Fibroblast of the aortic adventitia (primary cell): Measurements from ENCODE around the gene SACS. TPM values are rescaled to one million over a fixed set of nuclear protein-coding genes. Genes with fewer than 3 reads are reported as not detected.

ENCODE experiments used
- DNase-seq: peaks from one replicate; pipeline ENCODE4 v3.0.0-alpha.2; 2010; ENCODE audit warnings: low read depth
- H3K4me3 ChIP-seq: 2 replicates; pipeline ENCODE4 v1.5.1; 2011; ENCODE audit warnings: low read depth, mild to moderate bottlenecking, control low read depth, low read length, moderate library complexity
- total RNA-seq: library from RNA; depleted of rRNA; stranded (reverse); fragments of >200 nt; gene quantifications from 2 replicates; pipeline ENCODE4 v1.2.3, GENCODE V29; 2012; ENCODE audit warnings: low replicate concordance
- TF ChIP-seq, protein P1 (sequence below): IDR thresholded peaks from 2 replicates; pipeline ENCODE4 v1.5.1; 2011; ENCODE audit warnings: mild to moderate bottlenecking, low read length, control low read depth, inconsistent platforms; ENCODE audit not compliant: insufficient read depth

Gene SACS
- total RNA-seq, 1 donor: 66.2 TPM

DNA sequence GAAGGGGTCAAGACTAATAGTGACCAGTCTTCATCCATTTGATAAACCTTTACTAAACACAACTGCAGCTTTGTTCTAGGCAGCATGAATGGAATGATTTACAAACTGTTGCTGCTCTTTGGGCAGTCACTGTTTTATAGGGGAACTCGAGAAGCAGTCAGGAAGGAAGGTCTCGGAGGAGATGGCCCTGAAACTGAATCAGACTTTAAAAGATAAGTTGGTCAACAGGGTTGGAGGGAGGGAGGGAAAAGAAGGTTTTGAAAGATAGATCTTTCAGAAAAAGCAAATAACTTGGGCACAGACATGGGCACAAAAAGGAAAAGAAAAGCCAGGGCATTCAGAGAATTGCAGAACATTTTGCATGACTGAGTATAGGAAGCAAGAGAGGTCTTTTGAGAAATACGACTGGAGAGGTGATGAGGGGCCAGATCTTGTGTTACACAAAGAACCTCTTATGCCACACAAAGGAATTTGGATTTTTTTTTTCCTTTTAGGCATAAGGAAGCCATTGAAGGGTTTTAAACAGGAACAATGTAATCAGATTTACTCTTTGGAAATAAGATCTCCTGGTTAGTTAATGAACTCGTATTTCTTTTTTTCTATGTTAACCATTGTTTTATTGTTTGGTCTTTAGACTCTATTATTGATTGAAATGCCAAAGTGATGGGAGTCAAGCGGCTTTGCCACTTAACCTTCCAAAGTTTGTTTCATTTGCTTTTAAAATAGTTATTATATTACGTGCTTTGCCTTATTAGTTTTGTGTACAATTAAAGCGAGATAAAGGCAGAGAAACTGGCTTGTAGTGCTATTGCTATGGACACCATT lies 37.5 kb upstream of the SACS start:
- TF ChIP-seq, protein P1, sequence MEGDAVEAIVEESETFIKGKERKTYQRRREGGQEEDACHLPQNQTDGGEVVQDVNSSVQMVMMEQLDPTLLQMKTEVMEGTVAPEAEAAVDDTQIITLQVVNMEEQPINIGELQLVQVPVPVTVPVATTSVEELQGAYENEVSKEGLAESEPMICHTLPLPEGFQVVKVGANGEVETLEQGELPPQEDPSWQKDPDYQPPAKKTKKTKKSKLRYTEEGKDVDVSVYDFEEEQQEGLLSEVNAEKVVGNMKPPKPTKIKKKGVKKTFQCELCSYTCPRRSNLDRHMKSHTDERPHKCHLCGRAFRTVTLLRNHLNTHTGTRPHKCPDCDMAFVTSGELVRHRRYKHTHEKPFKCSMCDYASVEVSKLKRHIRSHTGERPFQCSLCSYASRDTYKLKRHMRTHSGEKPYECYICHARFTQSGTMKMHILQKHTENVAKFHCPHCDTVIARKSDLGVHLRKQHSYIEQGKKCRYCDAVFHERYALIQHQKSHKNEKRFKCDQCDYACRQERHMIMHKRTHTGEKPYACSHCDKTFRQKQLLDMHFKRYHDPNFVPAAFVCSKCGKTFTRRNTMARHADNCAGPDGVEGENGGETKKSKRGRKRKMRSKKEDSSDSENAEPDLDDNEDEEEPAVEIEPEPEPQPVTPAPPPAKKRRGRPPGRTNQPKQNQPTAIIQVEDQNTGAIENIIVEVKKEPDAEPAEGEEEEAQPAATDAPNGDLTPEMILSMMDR: no peak
- DNase-seq: no peak
- no peak overlapping the region for H3K4me3 ChIP-seq

DNA sequence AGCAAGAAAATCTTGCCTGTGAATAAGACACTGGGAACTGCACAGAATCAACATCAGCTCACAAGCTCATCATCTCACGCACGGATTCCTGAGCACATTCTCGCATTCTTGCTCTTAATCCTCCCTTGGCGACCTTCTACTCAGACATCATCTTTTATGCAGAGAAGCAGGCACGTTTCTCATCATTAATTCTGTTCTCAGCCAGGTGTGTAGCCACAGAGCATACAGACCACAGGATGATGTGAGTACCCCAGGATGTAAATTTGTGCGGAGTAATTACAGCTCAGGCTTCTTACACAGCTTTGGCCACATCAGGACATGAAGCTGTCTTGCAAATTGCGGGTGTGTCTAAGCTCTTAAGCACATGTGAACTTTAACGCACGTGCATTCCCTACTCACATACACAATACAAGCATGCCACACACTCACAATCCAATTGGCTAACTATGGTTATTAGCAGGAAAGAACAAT lies 36.5 kb upstream of the SACS start:
- no peak overlapping the region for H3K4me3 ChIP-seq
- TF ChIP-seq, protein P1: no peak
- DNase-seq: peak; percentile 30

GRCh38 chr13:23468811-23469210 lies 35.3 kb upstream of the SACS start:
- DNase-seq: no peak
- H3K4me3 ChIP-seq: no peak overlapping the region
- TF ChIP-seq, protein P1: no peak

- no peak for DNase-seq
- H3K4me3 ChIP-seq: no peak overlapping the region
- TF ChIP-seq, protein P1: no peak
Observed at GRCh38 chr13:23467932-23468278, 34.4 kb upstream of the SACS start.

- DNase-seq: no peak
- H3K4me3 ChIP-seq: no peak overlapping the region
- TF ChIP-seq, protein P1: no peak
Observed at GRCh38 chr13:23467048-23467931, 33.8 kb upstream of the SACS start.

DNA sequence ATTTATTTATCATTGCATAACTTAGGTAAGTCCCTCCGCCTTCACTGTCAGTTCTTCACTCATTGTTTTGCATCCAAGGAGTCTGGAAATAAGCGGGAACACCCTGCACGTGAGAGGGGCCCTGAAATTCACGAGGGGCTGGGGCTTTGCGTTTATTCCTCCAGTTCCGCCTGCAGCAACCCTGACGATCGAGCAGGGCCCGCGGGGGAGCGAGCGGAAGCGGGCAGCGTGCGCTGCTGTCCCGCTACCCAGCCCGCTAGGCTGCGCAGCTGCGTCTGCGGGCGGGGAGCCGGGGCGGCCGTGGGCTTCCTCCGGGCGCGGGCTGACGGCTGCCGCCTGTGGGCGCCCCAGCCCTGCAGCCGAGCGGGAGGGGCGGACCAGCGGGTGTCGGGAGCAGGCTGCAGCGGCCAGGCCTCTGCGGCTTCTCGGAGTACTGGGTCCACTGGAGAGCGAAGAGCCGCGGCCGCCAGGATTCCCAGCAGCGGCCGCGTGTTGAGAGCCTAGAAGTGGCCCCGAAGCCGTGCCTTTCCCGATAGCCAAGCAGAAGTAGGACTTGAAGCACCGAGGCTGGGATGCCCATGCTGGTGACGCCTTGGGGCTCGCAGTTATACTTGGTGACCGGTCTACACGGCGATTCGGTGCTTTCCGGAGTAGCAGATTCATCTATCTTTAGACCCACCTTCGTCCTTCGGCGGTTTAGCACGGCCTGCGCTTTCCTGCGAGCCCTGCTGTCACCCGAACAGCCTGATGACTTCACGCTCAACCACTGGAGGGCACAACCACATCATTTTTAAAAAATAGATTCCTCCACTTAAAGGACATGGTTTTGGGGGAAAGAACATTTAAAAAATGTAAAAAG lies 32.9 kb upstream of the SACS start:
- TF ChIP-seq, protein P1: peak; percentile 63
- peak; percentile 86 for DNase-seq
- peak overlapping the region; percentile 63 for H3K4me3 ChIP-seq
